GM18511 (cell line): ENCODE results near the gene GRM8.

Experiments used
- ATAC-seq: cut with Tn5 transposase; IDR thresholded peaks from one replicate; pipeline ENCODE4 v1.9.1; 2021; ENCODE audit warnings: mild to moderate bottlenecking, moderate library complexity; ENCODE audit not compliant: unreplicated experiment

The GRM8 gene

DNA sequence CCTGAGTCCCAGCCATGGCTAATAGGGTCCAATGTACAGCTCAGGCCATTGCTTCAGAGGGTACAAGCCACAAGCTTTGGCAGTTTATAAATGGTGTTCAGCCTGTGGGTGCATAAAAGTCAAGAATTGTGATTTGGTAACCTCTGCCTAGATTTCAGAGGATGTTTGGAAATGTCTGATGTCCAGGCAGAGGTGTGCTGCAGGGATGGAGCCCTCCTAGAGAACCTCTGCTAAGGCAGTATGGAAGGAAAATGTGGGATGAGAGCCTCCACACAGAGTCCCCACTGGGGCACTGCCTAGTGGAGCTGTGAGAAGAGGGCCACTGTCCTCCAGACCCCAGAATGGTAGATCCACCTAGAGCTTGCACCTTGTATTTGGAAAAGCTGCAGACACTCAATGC lies 779.9 kb downstream of the GRM8 start:
- no peak for ATAC-seq

DNA sequence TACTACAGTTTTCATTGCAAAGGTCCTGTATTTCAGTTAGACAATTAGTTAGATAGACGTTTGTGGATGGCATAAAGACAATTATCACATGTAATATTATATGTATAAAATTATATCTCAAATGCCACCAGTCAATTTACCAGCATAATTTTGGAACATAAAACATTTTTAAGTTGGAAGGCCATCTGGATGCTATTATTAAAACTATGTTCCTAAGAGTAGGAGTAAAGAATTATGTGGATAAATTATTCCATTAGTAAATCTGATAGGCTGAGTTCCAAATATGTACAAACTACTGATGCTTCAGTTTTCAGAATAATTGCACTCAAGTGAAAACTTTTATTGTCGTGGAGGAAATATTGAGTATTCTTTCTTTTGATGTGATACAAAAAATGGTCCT lies 790.3 kb downstream of the GRM8 start:
- ATAC-seq: no peak

DNA sequence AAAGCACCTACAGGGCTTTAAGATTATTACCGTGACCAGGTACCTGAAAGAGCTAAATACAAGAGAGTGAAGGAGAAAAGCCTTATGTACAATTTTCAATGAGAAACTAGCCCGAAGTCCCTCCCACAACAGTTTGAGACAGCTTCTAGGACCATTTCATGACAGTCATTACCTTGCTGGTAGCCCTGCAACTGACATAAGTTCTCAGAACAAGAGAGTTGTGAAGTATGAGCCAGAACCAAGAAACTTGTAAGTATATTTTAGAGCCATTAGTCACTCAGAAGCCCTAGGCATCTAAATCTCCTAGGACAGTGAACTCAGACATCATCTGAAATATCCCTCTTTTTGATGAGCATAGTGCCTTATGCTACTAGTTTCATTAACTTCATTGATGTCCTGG lies 792.1 kb downstream of the GRM8 start:
- no peak for ATAC-seq

DNA sequence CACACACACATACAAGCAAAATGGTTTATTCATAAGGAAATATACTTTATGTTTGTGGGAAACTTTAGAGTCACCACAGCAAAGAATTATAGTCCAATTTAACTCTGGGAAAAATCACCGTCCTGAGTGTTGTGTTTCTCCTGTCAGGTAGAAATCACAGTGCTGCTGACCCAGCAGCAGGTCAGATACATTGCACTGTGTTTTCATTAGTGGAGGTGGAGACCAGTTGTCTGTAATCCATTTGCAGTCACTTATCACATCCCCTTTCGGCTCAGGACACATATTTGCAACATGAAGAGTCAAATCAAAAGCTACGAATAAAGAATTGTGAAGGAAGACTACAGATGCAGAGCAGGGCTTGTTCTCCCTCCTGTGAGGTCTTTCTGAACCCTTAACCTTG lies 799.6 kb downstream of the GRM8 start:
- ATAC-seq: no peak

DNA sequence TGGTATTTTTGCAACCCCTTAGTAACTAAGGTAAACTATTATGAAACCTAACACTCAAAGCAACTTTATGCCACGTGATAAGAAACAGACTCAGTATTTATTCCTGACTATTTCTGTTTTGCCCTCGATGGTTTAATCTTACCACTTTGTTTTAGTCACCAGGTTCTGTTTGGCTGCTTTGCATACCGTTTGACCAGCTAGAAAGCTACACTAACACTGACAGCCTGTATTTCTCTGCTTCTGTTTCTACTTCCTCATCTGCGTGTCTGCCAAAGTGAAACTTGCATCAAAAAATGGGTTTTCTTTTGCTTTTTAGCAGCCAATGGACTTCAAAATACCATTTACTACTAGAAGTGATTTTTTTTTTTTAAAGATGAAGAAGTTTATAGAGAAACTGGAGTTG lies 802.5 kb downstream of the GRM8 start:
- peak; percentile 97 for ATAC-seq

DNA sequence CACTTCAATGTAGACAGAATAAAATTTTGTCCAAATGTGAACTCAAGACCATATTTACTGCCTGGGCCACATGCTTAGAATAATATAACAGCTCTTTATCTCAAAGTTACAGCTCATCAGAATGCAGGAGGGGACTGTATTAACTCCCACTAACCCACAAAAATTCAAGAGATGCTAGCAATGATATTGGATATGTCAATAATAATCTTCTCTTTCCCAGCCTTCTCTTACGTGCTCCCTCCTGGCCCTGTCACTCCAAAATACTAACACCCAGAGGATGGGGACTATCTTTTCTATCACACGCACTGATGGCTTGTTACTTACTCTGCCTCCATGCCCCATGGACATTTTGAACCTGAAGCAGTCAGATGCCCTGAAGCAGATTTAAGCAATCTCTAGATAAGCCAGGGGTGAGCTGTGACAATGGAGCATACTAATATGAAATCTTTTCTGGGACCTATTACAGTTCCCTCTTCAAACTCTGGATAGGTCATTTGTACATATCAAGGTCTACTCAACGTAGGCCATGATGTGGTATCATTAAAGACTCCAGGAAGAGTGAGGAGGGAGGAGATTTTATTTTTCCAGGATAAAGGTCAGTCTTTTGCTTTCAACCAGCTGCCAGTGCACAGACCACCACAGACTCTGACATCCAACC lies 803.0 kb downstream of the GRM8 start:
- ATAC-seq: peak; percentile 24

DNA sequence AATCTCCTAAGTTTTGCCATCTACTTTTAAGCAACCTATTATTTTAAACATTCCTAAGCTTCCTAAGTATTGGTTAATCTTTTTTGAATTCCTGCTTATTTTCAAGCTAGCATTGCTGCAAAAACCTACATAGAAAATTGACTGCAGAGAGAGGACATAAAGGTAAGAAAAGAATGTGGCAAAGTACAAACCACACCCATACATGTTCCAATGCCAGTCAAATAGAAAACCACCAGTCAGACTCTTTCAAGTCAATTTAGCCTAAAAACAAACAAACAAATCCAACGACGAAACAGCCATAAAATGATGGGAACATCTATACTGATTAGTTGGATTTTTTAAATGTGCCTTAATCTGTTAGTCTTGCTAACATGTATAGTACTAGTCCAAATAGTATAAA lies 804.8 kb downstream of the GRM8 start:
- no peak for ATAC-seq

DNA sequence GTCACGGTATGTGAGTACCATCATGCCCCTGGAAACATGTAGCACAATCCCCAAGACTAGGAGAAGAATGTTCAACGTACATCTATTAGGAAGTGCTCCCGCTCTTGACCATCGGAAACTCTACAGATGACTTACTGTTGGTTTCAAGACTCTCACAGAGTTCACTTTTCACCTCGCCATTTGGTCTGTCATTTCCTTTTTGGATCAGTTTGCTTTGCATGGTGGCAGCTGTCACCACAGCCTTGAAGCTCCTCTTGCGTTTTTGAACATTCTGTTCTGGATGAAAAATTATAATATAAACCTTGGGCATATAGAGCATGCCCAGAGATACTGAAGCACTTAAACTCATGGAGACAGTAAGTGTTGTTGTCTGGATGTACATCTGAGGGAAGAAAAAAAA lies 806.8 kb downstream of the GRM8 start:
- ATAC-seq: no peak

DNA sequence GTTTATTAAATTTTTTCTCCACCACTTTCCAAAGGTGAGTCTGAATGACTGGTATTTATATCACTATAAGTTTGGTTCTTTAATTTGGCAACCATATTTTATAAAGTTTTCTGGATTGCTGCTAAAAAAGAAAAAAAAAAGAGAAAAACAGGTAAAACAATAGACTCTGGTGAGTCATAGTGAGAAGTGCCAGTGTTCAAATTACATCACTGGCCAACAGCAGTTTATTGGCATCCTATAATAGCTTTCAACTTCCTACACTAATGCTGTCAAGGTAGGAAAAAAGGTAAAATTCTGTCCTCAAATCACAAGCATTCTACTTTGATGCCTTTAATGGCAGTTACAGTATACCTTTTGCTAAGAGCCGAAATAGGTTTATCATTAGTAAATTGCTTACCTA lies 808.8 kb downstream of the GRM8 start:
- no peak for ATAC-seq

DNA sequence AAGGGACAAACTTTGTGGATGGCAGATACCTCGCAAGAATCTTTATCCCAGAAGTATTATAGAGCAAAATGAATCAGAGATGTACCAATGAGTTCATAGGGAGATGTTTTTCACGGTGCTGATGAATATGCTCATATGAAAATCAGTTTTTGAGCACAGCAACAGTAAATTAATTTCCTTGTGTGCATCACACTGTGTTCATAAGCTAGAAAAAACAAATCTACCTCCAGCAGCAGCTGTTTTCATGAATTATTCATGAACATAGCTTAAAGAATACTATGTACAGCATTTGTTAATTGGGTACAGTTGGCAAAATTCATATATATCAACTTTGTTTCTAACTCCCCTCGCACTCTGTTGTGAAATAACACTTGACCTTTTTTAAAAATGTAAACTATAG lies 809.8 kb downstream of the GRM8 start:
- no peak for ATAC-seq

DNA sequence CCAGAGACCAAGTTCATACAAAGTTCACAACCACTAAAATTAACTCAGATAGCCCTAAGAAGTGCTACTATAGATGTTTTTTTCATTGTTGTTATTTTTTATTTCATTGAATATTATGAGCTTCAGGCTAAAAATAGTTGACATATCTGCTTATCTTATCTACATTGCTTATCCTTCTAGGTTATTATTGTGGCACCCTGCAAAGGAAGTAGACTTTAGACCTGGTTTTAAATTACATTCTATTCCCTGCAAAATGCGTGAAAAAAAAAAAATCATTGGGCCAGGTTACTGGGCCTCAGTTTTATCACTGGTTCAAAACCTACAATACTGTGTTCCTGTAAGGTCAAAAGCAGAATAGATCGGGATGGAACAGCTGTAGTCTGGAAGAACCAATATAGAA lies 811.0 kb downstream of the GRM8 start:
- ATAC-seq: no peak

DNA sequence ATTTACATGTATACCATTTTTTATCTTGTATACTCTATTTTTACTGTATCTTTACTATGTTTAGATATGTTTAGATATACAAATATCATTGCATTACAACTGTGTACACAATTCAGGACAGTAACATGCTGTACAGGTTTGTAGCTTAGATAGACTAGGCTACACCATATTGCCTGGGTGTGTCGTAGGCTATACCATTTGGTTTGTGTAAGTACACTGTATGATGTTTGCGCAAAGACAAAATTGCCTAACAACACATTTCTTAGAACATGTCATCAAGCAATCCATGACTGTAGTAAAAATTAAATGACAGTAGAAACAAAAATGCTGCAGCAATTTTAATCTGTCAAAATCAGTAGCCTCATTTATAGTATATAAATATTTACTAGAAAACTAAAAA lies 812.2 kb downstream of the GRM8 start:
- ATAC-seq: no peak

DNA sequence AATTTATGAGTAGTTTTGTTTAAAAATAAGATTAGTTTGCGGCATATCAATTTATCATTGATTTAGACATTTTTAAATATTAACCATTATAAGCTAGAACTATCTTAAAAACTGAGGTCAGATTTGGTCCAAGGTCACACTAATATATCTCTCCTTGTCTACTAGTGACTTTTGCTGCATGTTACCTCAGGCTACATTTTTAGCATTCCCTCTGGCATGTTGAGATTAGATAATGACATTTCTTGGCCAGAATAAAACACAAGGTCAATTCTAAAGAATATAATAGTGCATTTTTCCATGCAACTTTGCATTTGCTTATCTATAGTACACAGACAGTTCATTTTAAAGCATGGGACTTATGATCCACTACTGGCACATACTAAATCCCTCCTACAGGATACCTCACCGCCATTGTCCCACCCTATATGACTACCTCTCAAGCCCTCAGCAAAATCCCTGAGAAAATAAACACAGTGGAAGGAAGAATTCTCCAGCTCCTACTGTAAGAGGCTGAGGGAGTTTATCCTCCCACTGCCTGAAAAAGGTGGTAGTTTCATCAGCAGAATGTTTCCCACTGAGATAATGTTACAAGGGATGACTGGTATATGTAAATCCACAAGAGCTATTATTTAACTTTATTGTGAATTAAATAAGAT lies 816.4 kb downstream of the GRM8 start:
- ATAC-seq: no peak

DNA sequence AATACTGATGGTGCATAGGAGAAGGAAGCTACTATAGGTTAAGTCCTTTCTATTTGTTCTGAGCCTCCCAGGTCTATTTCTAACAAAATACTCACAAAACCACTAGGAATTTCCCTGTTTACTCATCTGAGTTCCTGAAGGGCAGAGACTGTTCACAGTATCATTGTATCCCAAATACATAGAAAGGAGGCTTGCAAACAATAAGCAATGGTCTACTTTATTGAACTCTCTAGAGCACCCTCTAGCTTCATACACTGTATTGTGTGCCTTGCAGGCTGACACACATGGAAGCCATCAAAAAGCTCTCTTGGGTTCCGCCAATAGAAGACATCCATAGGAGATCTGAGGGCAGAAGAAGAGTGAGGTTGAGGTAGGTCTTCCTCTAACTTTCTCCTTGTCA lies 826.1 kb downstream of the GRM8 start:
- no peak for ATAC-seq

DNA sequence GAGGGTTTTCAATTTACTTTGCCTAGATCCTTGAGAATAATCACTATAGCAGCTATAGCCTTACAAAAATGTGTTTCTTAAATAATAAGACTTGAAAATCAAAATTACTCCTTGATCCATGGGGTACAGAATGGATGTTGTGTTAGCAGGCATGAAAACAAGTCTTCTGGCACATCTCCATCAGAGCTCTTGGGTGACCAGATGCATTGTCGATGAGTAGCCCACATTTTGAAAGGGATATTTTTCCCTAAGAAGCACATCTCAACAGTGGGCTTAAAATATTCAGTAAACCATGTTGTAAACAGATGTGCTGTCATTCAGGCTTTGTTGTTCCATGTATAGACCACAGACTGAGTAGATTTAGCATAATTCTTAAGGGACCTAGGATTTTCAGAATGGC lies 827.8 kb downstream of the GRM8 start:
- ATAC-seq: no peak

DNA sequence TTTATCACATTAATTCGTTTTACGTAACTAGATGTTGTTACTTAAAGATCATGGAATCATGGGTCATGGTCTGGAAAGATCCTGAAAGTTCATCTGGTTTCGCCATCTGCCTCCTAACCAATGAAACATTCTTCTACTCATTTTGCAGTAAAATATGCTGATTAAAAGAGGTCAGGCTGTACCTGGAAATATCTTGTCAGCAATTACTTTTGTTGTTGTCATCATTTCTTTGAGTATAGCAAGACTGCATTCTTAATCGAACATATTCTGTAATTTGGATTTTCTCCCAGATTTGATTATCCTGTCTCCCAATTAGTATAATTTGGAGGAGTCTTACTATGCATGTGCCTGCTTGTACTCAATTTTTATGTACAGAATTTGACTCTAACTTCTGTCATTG lies 833.7 kb downstream of the GRM8 start:
- ATAC-seq: no peak

DNA sequence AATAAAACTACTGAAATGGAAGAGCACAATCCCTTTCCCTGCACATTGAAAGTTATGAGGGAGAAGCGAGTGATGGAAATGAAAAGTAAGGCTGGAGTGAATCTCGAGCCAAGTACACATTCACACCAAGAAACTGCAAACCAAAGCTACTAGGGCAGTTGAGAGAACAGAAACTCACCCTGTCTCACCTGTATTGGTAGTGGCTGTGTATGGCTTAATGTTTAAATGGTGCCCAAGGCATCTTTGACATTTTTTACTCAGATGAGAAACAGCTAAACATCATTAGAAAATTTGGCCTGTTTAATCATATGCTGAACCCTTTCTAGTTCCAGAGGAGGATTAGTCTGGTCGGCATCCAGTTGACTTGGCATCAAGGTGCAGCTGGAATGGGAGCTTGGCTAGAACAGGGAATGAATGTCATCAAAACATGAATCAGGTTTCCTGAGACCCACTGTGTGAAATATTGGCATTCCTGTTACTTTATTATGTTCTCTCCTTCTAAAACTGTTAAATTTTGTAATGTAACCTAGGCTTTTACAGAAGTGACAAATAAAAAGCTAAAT lies 840.8 kb downstream of the GRM8 start:
- peak; percentile 75 for ATAC-seq

DNA sequence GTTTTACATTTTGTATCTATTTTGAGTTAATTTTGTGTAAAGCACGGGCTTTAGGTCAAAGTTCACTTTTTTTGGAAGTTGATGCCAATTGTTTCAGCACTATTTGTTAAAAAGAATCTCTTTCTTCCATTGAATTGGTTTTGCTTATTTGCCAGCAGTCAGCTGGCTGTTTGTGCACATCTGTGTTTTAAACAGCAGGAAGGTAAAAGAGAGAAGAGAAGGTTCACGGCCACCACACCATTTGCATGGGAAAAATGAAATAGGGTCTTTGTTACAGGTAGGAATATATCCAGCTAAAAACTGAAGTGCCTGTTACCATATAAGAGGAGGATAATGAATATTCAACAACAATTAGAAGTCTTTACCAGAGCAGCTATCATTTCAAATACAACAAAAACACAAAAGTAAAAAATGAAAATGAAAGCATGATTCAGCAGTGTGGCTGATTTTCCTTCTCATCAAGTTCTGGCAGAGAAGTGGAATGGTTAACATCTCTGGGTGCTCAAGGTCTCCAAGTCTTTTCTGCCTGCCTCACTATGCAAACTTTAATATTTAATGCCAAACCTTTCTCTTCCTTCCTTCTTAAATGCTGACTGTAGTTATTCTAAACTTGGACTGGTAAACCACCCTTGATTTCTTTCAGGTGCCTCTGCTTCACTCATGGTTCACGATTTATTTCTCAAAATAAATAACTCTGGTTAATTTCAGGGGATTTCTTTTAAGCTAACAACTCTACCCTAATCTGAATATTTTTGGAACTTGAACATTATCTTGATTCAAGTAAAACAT lies 841.5 kb downstream of the GRM8 start:
- peak; percentile 61 for ATAC-seq

DNA sequence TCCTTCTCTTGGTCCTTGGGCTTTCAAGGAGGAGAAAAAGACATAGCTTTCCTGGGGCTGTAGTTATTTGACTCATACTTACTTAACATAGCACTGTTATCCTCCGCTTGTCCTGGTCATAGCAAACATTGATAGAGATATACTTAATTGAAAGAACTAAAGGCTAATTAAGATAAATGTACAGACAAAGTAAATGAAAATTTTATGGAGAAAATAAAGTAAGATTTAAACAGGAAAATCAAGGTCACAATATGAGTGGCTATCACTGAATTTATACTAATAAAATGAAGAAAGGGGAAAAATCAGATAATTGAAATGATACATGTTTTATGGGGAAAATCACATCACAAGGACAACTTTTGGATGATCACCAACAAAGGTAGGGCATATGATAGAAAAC lies 849.7 kb downstream of the GRM8 start:
- ATAC-seq: no peak

DNA sequence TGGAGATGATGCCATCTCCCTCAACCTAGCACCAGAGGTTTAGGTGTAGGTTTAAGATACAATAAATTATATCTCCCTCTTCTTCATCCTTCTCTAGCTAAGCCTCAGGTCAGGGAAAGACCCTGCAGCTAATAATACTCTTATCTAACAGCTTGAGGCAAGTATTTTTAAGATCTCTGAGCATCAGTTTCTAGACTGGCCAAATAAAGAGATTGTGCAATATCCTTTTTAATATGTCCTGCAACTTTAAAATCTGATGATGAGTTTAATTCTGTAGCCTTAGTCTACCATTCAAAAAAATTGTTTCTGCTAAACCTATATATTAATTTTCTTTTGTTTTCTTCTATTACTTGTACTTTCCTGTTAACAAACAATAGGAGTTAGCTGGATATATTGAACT lies 850.8 kb downstream of the GRM8 start:
- no peak for ATAC-seq

DNA sequence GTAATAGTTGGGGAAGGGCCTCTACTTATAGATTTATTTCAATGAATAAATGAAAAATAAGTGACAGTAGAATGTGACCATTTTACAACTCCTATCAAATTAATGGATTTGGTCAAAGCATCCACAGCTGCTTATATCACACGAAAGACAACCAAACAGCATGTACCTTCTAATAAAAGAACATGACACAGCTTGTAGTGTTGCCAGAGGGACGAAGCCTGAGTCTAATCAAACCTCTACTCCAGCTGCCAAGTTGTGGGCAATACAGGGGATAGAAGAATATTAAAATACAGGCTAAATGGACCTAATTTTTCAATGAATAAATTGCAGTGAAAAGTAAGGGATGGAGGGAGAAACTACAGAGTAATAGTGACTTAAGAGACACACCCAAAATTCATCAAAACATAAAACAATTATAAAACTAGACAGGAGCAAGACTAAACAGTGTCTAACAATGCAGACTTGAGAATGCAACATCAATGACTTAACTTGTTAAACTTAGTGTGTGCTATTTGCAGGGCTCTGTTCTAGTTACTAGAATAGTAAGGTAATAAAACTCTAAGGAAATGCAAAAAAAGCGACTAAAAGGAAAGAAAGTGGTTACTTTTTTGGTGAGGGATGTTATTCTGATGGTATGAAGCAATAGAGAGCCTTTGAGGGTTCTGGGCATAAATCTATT lies 853.8 kb downstream of the GRM8 start:
- ATAC-seq: no peak
